Stimulated activated CD4-positive, alpha-beta T cell treated with anti-CD3 and anti-CD28 coated beads, Interleukin-15, amount 100 ng/mL, for 24 hours (primary cell): ENCODE data around the gene IPO4.

ENCODE experiments used
- DNase-seq: peaks from one replicate; pipeline ENCODE4 v3.0.0-alpha.2; 2020

The IPO4 gene

DNA sequence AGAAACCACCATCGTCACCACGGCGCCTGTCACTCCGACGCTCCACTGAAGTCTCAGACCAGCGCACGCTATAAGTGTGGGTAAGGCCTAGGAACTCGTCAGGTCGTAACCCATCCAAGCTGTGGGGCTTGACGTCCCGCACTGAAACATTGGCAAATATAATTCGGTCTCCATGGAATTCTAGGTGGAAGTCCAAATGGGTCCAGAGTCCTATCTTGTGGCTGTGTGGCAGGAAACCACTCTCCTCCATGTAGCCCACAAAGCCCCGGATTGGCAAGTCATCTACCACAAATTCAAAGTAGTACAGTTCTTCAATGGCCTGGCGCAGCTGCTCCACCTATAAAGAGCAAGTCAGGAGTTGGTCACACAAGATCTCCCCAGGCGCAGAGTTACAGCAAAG lies 4.3 kb upstream of the IPO4 start:
- no peak for DNase-seq

DNA sequence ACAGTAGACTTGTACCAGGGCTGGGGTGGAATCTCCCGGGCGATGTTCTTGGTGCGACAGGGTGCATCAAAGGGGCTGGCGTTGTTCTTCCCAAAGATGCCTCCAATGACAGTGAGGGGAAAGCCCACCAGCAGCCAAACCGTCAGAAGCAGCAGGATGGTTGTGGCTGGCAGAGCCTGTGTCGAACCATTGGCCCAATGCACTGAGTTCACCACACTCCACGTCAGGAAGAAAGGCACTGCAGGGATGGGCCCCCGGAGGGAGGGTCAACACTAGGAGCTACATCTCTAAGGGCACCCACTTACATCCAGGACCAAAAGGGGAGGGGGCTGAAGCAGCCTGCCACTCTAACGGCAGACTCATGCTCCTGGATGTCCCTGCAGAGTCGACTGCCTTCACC lies 1.8 kb upstream of the IPO4 start:
- DNase-seq = no peak

DNA sequence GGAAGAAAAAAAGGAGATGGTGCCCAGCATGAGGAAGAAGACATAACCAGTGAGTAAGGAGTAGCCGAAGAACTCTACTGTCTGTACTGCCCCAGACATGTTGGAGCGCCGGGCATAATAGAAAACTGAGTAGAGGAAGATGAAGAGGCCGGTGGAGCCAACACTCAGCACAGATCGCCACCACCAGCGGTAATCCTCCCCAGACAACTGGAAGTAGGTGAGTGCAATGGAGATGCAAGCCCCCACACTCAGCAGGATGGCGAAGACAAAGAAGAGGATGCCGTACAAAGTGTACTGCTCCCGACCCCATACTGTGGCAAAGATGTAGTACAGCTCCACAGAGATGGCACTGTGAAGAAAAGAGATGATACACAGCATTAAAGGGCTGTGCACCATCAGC lies 844 bp upstream of the IPO4 start:
- DNase-seq = no peak

DNA sequence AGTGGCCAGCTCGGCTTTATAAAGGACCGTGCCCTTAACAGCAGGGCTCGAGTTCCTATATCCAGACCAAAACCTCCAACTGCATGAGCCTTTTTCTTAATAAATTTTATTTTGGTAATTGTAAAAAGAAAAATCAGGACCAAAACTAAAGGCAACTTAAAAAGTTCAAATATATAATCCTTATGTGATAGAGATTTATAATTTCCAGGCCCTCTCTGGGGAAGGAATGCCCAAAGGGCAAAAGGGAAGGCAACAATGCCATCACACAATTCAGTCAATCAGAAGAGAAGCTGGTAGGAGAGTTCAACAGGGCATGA lies 401 bp upstream of the IPO4 start:
- DNase-seq = no peak

DNA sequence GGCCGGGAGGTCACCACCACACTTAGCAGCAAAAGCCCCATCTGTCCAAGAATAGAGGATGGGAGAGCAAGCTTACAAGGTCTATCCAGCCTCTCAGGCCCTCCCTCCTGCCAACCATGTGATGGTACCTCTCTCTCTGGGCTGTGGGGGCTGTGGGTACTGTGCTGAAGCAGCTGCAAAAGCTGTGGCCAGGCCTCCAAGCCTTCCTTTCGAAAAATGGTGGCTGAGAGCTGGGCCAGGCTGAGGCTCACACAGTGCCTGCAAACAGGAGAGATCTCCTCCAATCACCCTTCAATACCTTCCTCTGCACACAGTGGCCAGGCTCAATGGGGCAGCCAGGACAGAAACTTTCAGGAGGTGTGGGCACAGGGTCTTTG lies 1.1 kb downstream of the IPO4 start:
- DNase-seq = no peak

DNA sequence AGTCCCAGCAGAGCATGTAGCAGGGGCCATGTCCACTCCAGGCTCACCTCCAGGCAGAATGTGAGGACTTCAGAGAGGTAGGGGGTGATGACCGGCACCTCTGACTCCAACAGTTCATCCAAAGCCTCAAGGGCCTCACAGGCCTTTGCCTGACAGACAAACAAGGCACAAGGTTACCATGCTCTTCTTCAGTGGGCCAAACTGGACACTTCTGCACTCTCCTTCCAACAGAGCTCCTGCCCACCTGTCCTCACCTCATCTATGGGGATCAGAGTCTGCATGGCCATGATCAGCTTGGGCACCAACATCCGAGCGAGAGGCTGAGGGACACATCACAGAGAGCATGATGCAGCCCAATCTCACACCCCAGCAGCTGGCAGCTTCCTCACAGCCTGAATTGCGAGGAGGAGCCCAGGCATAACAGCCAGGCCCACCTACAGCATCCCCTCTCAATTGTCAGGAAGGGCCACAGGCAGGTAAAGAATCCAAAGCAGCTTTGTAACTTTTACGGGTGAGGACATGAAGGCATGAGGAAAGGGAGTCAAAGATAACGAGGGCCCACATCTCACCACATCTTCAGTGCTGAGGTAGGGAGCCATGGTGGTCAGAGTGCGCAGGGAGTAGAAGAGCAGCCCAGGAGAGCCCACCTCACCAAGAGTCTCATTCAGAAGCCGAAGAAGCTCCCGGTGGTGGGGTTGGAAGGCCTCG lies 1.6 kb downstream of the IPO4 start:
- DNase-seq = no peak

DNA sequence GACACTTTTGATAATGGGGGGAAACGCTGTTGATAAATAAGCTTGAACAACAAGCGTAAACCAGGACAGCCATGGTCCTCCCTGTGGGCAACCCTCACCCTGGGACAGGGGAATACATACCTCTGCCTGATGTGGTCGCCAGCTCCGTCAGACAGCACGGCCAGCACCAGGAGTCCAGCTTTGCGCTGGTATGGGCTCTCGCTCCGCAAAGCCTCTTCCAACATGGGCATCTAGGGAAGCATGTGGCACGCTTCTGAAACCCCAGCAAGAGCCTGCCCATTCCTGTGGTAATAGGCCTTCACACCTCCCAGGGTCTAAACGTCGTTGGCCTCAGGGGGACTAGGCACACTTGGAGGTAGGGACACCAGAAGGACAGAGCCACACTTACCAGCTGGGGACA lies 2.9 kb downstream of the IPO4 start:
- no peak for DNase-seq

DNA sequence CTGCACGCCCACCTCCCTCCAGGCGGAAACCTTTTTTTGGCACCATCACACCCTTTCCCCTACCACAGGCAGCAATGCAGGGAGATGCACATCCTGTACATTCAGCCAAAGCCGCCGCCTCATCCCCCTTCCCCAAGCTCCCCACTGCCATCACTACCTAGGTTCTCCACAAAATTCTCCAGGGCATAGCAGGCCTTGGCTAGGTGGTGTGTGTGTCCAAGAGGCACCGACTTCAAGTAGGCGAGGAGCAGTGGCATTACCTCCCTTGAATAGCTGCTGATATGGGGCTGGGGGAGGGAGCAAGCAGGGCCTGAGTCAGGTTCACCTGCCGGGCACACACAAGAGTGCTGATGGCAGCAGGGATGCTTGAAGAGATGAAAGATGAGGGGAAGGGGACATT lies 3.6 kb downstream of the IPO4 start:
- no peak for DNase-seq

DNA sequence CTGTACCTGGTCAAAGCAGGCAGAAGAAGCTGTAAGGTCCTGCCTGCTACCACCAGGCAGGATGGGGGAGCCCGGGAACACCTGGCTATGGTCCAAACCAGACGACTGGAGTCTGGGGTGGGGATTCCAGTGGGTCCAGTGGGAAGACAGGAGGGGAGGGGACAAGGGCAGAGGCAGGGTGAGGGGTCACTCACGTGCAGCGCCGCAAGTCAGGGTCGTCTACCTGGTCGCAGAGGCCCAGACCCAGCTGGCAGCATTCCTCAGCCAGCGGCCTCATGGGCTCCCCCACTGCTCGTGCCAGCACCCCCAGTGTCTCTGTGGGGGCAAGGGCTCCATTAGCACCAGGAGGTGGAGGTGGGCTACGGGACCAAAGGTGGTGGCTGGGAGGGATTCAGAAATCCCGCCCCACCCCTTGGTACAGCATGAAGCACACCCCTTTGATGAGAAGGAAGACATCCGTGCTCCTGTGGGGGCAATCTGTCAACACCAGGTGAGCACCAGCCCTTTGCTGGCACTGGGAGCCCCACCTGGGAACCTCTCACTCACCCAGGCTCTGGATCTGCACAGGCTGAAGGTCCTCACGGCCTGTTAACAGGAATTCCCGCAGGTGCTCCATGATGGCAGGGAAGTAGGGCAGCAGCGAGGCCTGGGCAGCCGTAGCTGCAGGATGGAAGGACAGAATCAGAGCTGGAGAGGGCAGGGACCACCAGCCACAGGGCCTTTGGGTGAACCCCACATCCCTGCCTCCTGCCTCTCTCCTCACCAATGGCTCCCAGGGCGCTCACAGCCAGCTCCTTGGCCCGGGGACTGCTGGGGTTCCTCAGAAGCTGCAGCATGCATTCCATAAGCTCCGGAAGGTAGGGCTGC lies 4.3 kb downstream of the IPO4 start:
- DNase-seq = no peak

DNA sequence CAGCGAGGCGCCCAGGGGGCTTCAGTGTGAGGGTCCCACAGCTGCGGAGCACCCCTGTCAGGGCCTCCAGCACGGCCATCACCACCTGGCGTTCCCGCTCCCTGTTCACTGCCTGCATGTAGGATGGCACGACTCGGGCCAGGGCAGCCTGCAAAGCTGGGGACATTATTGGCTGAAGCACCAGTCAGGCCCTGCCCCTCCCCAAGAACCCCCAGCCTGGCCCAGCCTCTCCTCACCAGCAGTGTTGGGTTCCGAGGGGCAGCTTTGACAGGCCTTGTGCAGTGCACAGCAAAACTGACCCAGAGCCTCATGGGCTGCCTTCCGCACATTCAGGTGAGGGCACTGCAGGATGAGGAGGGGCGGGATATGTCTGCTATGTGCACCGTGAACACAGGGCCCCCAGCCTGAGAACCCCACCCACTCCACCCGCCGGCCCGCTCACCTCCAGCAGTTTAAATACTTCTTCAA lies 5.6 kb downstream of the IPO4 start:
- DNase-seq = no peak

DNA sequence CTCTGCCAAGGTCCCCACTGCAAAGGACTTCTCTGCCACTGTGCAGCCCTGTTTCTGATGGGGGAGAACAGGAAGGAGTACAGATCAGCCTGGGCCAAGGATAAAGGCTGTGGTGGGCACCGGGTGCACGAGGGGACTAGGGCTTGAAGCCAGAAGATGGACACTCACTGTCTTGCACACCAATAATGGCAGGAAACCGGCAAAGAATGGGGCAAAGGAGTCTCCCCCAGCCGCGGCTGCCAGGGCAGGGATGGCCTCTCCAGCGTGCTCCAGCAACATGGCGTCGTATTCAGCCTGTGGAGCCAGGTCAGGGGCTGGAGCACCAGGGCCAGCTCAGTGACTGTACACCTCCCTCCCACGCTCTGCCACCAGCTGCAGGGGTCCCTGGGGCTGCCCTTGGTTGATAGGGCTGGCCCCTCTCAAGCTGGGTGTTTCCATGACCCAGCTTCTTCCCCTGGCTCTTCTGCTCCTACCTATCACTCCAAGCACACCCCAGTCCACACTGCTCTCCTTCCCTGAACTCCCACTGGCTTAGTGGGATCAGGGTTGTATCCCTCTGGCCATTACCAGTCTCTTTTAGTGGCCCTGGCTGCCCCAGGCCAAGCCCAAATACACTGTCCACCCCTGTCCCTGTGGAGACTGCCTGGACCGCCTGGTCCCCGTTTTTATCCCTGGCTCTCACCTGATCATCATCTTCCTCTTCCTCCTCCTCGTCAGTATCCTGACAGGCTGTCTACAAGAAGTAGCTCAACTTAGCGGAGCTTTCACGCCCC lies 6.3 kb downstream of the IPO4 start:
- DNase-seq = no peak

DNA sequence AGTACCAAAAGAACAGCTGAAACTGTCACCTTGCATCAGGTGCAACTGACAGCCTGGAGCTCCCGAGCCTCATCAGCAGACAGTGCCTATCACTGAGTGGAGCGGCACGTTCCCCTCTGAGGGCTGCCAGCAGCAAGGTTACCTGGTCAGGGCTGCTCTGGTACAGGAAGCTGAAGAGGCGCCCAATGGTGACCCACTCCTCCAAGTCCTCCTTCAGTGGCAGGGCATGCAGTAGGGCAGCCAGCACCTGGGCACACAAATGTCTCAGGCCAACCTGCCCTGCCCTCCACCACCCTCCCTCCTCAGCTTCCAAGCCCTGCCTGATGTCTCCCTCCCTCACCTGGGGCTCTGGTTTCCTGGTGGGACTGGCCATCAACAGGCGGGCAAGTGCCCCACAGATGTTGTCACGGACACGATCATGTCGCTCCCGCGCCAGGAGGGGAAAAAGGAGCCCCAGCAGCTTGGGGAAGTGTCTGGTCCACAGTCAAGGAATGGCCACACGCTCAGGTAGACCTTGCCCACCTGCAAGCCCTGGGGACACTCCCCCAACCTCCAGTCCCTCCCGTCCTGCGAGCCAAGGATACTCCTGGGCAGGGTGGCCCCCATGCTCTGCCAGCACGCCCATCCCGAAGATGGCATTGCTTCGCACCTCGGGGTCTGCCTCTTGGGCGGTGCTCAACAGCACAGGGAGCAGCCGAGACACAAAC lies 7.1 kb downstream of the IPO4 start:
- DNase-seq = no peak

DNA sequence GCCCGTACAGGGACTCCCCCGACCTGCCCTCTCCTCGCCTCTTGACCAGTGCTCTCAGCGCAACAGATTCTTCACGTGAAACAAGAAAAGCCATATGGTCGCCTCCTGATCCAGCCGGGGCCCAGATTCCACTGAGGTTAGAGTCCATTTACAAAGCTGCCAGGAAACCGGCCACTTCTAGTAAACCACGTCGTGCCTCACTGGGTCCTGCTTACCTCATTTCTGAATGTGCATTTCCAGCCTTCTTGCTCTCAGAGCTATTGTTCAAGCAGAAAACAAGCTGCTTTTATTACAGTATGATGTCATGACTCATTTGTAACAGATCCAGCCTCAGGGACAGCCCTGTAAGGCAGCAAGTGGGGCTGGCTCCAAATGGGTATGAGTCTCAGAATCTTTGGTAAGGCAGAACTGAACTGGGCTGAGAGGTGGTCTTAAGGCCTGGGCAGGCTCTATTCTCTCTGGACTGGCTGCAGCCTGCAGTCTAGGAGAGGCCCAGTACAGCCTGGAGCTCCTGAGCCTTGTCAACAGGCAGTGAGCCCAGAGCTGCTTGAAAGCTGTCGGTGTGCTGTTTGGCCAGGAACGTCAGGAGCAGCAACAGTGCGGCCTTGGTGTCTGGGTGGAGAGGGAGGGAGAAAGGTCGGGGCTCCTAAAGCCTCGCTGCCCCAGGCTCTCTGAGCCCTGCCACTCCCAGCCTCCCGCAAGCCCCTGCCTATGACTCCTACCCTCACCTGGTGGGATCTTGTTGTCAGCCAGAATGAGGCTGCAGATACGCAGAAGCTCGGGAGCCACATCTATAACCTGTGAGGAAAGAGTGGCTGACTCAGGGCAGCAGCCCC lies 8.4 kb downstream of the IPO4 start:
- no peak for DNase-seq

DNA sequence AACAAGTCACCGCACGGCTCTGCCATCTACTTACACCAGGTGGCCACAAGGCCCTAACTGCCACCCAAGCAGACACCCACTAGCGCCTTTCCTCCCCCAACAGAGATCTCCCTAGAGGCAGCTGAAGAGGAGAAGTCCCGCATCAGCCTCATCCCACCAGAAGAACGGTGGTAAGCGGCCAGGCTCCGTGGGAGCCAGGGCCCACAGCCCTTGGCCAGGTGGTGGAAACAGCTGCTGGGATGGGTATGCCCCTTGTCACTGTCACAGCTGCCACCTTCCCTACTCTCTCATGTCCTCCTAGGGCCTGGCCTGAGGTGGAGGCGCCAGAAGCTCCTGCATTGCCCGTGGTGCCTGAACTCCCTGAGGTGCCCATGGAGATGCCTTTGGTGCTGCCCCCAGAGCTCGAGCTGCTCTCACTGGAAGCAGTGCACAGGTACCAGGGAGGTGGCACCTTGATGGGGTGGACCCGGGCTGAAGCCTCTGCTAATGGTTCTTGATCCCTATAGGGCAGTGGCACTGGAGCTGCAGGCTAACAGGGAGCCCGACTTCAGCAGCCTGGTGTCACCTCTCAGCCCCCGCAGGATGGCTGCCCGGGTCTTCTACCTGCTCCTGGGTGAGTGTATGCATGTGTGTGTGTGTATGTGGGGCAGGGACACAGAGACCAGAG lies 9.2 kb downstream of the IPO4 start:
- no peak for DNase-seq

DNA sequence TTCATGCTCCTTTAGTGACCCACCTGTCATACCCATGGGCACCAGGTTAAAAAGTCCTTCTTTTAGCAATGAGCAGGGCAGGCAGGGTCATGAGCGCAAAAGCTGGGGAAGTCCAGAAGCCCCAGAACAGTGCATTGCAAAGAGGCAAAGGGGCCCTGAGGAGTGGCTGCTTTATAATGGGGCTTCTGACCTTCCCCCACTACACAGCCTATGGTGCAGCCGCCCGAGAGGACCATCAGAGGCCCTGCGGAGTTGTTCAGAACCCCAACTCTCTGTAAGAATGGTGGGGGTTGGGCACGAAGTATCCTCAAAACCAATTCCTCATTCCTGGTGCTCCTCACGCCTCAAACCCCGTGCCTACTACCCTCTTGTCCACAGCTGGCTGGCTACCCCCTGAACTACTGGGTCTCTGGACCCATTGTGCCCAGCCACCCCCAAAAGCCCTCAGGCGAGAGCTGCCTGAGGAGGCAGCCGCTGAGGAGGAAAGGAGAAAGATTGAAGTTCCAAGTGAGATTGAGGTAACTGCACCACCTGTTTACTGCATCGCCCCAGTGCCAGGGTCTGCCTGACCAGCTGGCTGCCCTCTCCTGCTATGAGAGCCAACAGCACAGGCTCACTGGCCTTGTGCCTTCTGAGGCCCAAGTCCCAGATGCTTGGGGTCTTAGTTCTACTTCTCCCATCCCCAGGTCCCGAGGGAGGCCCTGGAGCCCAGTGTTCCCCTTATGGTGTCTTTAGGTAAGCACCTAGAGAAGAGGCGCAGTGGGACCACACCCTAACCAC lies 10.0 kb downstream of the IPO4 start:
- no peak for DNase-seq

DNA sequence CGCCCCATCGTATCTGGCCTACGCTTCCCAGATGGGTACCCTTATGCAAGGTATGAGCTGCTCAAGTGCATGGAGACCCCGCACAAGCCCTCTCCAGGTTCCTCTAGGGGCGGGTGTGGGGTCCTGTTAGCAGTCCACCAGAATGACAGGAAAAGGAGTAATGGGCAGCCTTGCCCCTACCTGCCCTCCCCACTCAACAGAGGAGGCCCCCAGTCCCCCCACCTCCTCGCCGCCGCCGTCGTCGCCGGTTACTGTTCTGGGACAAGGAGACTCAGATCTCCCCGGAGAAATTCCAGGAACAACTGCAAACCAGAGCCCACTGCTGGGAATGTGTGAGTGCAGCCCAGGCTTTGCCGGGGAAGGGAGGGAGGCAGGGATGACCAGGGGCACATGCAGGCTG lies 10.7 kb downstream of the IPO4 start:
- no peak for DNase-seq

DNA sequence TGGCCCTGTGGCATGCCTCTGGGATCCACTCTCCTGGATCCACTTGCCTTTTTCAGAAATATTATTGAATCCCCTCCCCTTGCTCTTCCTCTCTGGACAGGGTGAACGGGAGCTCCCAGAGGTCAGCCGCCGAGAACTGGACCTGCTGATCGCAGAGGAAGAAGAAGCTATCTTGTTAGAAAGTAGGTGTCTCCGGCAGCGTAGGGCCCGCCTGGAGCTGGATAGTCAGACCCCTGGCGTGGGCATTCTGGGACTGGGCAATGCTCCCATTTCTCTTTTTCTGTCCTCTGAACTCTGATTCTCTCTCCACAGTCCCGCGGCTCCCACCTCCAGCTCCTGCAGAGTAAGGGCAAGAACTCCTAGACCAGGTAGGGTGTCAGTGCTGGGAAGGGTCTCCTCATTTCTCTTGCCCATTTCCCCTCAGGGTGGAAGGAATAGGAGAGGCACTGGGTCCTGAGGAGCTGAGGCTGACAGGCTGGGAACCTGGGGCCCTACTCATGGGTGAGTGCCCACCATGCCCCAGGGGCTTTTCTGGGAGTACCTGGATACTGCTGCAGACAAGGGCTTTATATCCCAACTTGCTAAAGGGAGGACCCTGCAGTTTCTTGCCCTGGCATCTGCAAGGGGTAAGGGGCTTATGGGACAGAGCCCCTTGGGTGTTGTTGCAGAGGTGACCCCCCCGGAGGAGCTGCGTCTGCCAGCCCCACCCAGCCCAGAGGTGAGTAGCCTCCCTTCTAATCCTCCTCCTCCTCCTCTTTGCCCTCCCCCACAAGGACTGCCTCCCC lies 11.4 kb downstream of the IPO4 start:
- DNase-seq = no peak

DNA sequence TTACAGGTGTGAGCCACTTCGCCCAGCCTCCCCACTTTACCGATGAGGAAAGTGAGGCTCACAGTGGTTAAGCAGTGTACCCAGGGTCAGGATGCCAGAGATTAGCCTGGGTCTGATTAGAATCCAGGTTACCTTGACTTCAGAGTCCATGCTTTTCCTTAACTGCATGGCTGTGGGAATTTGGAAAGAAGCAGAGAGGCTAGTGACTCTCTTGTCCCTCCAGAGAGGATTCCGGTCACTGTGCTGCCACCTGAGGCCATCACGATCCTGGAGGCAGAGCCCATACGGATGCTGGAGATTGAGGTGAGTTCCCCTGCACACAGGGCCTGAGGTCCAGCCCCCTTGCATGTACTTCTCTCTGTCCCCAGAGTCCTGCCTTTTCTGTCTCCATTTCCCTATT lies 12.0 kb downstream of the IPO4 start:
- no peak for DNase-seq

DNA sequence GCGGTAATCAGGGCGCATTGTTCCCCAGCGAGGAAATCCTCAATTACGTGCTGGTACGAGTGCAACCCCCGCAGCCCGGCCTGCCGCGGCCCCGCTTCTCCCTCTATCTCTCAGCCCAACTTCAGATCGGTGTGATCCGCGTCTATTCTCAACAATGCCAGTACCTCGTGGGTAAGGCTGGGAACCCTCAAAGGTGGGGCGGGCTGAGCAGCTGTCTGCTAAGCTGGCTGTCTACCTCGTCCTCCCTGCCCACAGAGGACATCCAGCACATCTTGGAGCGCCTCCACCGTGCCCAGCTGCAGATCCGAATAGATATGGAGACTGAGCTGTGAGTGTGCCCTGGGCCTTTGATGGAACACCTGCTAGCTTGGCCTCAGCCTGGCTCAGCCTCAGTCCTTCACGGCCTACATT lies 15.7 kb downstream of the IPO4 start:
- DNase-seq = no peak

DNA sequence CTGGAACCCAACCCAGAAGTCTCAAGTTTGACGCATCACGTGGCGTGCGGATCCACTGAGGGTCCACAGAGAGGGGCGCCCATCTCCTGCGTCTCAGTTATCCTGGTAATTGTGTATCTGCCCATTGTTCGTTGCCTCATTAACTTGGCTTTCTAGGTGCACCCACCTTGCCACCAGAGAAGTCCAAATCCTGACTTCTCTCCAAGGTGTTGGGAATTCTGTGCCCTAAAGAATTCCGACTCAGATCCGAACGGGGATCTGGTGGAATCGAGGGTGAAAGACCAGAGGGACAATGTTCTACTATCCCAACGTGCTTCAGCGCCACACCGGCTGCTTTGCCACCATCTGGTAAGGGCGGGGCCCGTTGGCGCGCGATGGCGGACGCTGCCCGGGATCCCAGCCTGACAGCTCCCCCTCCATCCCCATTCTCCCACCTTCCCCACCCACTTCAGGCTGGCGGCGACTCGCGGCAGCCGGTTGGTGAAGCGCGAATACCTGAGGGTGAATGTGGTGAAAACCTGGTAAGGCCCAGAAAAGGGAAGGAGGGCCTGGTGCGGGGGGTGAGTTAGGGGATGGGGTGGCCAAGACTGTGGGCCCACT lies 16.3 kb downstream of the IPO4 start:
- no peak for DNase-seq
